ENCODE results near the gene GTF2H4. TPM values are rescaled to one million over a fixed set of nuclear protein-coding genes. Genes with fewer than 3 reads are reported as not detected.

GTF2H4 gene
- total RNA-seq, 1 donor from 2014 or later, result 72.6 TPM

GRCh38 chr6:30955367-30956042, 47.5 kb downstream of the GTF2H4 start:
- no peak overlapping the region for H3K27ac Mint-ChIP-seq (ENCODE audit: unreplicated experiment)

DNA sequence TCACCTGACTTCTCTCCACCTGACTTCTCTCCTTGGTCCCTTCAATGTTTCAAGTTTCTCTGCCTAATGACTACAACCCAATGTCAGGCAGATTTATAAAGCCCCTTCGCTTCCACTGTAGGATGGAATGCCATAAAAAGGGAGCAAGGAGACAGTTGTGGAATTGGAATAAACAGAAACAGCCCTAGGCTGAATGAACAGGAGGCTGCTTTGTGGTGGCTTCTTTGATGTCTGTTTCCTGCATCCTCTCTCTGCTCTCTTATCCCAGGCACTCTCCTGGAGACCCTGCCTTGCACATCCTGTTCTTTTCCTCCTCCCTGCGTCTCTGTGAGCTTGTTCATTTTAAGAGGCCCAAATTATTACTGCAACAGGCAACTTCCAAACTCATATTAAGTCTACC, 49.7 kb downstream of the GTF2H4 start:
- peaks cover 27% of the 10 kb centered on the region for H3K27me3 Mint-ChIP-seq (ENCODE audit: low read depth)

More at GRCh38 chr6:30955367-30956042, 47.5 kb downstream of the GTF2H4 start:
- peaks cover 15% of the 10 kb centered on the region for H3K9me3 Mint-ChIP-seq
- peaks cover 45% of the 10 kb centered on the region for H3K27me3 Mint-ChIP-seq (ENCODE audit: low read depth)
- peaks cover 34% of the 10 kb centered on the region for H3K4me1 Mint-ChIP-seq
- DNase-seq (ENCODE audit: low read depth, low spot score), result peak; percentile 37
- peak overlapping the region; percentile 81 for H3K4me3 Mint-ChIP-seq
- TF ChIP-seq, protein P1, sequence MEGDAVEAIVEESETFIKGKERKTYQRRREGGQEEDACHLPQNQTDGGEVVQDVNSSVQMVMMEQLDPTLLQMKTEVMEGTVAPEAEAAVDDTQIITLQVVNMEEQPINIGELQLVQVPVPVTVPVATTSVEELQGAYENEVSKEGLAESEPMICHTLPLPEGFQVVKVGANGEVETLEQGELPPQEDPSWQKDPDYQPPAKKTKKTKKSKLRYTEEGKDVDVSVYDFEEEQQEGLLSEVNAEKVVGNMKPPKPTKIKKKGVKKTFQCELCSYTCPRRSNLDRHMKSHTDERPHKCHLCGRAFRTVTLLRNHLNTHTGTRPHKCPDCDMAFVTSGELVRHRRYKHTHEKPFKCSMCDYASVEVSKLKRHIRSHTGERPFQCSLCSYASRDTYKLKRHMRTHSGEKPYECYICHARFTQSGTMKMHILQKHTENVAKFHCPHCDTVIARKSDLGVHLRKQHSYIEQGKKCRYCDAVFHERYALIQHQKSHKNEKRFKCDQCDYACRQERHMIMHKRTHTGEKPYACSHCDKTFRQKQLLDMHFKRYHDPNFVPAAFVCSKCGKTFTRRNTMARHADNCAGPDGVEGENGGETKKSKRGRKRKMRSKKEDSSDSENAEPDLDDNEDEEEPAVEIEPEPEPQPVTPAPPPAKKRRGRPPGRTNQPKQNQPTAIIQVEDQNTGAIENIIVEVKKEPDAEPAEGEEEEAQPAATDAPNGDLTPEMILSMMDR (conservative IDR thresholded peaks at IDR 0.05), result no peak
- H3K36me3 Mint-ChIP-seq (ENCODE audit: low read depth), result no peaks in the 10 kb centered on the region

GRCh38 chr6:30960907-30961673, 53.1 kb downstream of the GTF2H4 start:
- TF ChIP-seq, protein P1 (conservative IDR thresholded peaks at IDR 0.05), result no peak
- Mint-ChIP-seq H3K9me3 (no peaks in the 10 kb centered on the region), H3K27me3 (ENCODE audit: low read depth) (peaks cover 11% of the 10 kb centered on the region), H3K27ac (ENCODE audit: unreplicated experiment) (no peak overlapping the region), H3K36me3 (ENCODE audit: low read depth) (no peaks in the 10 kb centered on the region), H3K4me1 (peaks cover 22% of the 10 kb centered on the region), H3K4me3 (no peak overlapping the region)
- DNase-seq (ENCODE audit: low read depth, low spot score), result no peak

More for the DNA sequence above, 49.7 kb downstream of the GTF2H4 start:
- Mint-ChIP-seq H3K4me3 (no peak overlapping the region), H3K9me3 (no peaks in the 10 kb centered on the region), H3K4me1 (peaks cover 34% of the 10 kb centered on the region), H3K27ac (ENCODE audit: unreplicated experiment) (no peak overlapping the region), H3K36me3 (ENCODE audit: low read depth) (no peaks in the 10 kb centered on the region)
- no peak for DNase-seq (ENCODE audit: low read depth, low spot score)
- TF ChIP-seq, protein P1 (conservative IDR thresholded peaks at IDR 0.05), result no peak

DNA sequence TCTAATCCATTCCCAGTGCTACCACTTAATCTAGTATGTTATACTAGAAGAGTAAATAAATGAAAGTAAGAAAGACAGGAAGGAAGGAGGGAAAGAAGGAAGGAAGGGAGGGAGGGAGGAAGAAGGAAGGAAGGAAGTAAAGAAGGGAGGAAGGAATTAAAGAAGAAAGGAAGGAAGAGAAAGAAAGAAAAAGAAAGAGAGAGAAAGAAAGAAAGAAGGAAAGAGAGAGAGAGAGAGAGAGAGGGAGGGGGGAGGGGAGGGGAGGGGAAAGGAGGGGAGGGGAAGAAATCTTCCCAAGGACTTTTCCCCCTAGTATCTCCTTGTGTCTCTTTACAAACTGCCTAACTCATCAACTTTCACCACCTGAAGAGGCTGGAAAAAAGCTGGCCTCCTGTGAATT, 54.7 kb downstream of the GTF2H4 start:
- TF ChIP-seq, protein P1 (conservative IDR thresholded peaks at IDR 0.05), result no peak
- Mint-ChIP-seq H3K27me3 (ENCODE audit: low read depth) (peaks cover 4% of the 10 kb centered on the region), H3K36me3 (ENCODE audit: low read depth) (no peaks in the 10 kb centered on the region), H3K4me1 (peaks cover 7% of the 10 kb centered on the region), H3K27ac (ENCODE audit: unreplicated experiment) (no peak overlapping the region), H3K4me3 (no peak overlapping the region), H3K9me3 (no peaks in the 10 kb centered on the region)
- no peak for DNase-seq (ENCODE audit: low read depth, low spot score)

DNA sequence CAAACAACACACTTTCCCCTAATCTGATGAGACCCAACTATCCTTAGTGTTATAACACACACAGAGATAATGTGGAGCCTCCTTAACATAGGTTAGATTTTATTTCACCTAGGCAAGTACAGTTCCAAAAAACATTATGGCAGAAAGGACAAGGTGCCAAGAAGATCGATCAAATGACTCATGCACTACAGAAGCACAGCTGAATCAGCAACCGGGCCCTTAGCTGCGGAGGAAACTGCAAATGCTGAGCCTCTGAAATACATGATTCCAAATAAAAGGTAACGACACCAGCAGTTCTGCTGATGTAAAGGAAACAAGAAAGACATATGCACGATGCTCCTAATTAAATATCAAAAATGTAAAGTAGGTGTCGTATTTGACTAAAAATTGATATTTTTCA, 55.6 kb downstream of the GTF2H4 start:
- H3K27ac Mint-ChIP-seq (ENCODE audit: unreplicated experiment), result no peak overlapping the region
- TF ChIP-seq, protein P1 (conservative IDR thresholded peaks at IDR 0.05), result no peak
- no peaks in the 10 kb centered on the region for H3K9me3 Mint-ChIP-seq
- H3K27me3 Mint-ChIP-seq (ENCODE audit: low read depth), result peaks cover 4% of the 10 kb centered on the region
- H3K4me3 Mint-ChIP-seq, result no peak overlapping the region
- no peaks in the 10 kb centered on the region for H3K4me1 Mint-ChIP-seq
- no peak for DNase-seq (ENCODE audit: low read depth, low spot score)
- H3K36me3 Mint-ChIP-seq (ENCODE audit: low read depth), result no peaks in the 10 kb centered on the region

Small RNA genes lying within 50 kb of the gene (microRNA-seq; reads per million reads assigned to microRNA genes)
- 13.0 reads per million, percentile 27 among the genes with 10 or more reads in this experiment for gene MIR4640

Other genes starting within 250 kb of the GTF2H4 start
- 30.3 and 31.3 TPM in 2 replicates for gene DHX16, start 235.2 kb upstream of the GTF2H4 start, total RNA-seq
- gene PPP1R18, start 221.6 kb upstream of the GTF2H4 start, total RNA-seq, result 71.0 and 71.1 TPM in 2 replicates
- gene NRM, start 217.2 kb upstream of the GTF2H4 start, total RNA-seq, result 66.5 and 69.2 TPM in 2 replicates
- 104 and 107 TPM in 2 replicates for gene MDC1, start 190.9 kb upstream of the GTF2H4 start, total RNA-seq
- 1,986 and 2,086 TPM in 2 replicates for gene TUBB, start 187.9 kb upstream of the GTF2H4 start, total RNA-seq
- 100 and 106 TPM in 2 replicates for gene FLOT1, start 165.5 kb upstream of the GTF2H4 start, total RNA-seq
- 4.8 and 6.3 TPM in 2 replicates for gene IER3, start 163.7 kb upstream of the GTF2H4 start, total RNA-seq
- 160 and 178 TPM in 2 replicates for gene DDR1, start 23.7 kb upstream of the GTF2H4 start, total RNA-seq
- gene VARS2, start 6.0 kb downstream of the GTF2H4 start, total RNA-seq, result 61.3 and 68.2 TPM in 2 replicates
- gene SFTA2, start 24.0 kb downstream of the GTF2H4 start, total RNA-seq, result not detected in 2 replicates
- gene MUCL3, start 32.8 kb downstream of the GTF2H4 start, total RNA-seq, result not detected in 2 replicates
- not detected in 2 replicates for gene MUC21, start 75.5 kb downstream of the GTF2H4 start, total RNA-seq
- gene MUC22, start 102.3 kb downstream of the GTF2H4 start, total RNA-seq, result not detected in 2 replicates
- not detected in 2 replicates for gene C6orf15, start 204.4 kb downstream of the GTF2H4 start, total RNA-seq
- not detected in 2 replicates for gene PSORS1C1, start 206.6 kb downstream of the GTF2H4 start, total RNA-seq
- gene CDSN, start 212.2 kb downstream of the GTF2H4 start, total RNA-seq, result not detected in 2 replicates
- gene PSORS1C2, start 230.9 kb downstream of the GTF2H4 start, total RNA-seq, result not detected in 2 replicates
- gene CCHCR1, start 249.6 kb downstream of the GTF2H4 start, total RNA-seq, result 46.7 and 48.6 TPM in 2 replicates

All from neural crest cell (in vitro differentiated cells).